CD14-positive monocyte (primary cell): ENCODE data around the gene ZNRF2. TPM values are rescaled to one million over a fixed set of nuclear protein-coding genes. Genes with fewer than 3 reads are reported as not detected.

Experiments
- DNase-seq, 3 donors: peaks; one replicate each; pipeline ENCODE4 v3.0.0-alpha.2; 2011 to 2022
- H2AFZ ChIP-seq: 2 replicates; pipeline ENCODE4 v1.6.0; 2012; ENCODE audit warnings: mild to moderate bottlenecking, low read depth, low read length, inconsistent platforms; ENCODE audit not compliant: insufficient read depth, poor library complexity, severe bottlenecking
- H3K27ac ChIP-seq, 2 donors: 1 replicate in 1 of 2; 2 replicates in 1 of 2; pipeline ENCODE4 v1.5.1; 2012 to 2013; ENCODE audit warnings: low read length in 2 of 2, control low read depth in 1 of 2, inconsistent platforms in 1 of 2, low read depth in 1 of 2, mild to moderate bottlenecking in 1 of 2
- H3K27me3 ChIP-seq, 2 donors: one replicate each; pipeline versions ENCODE4 v1.6.0 to v1.6.1; 2011 to 2013; ENCODE audit warnings: low read length in 2 of 2; ENCODE audit not compliant: control insufficient read depth in 2 of 2, insufficient read depth in 2 of 2
- H3K36me3 ChIP-seq, 2 donors: replicated peaks in 1 of 2; 1 replicate in 1 of 2; 2 replicates in 1 of 2; pipeline versions ENCODE4 v1.5.1 to v1.6.1; 2012 to 2013; ENCODE audit warnings: low read length in 2 of 2, control low read depth in 1 of 2, inconsistent platforms in 1 of 2, mild to moderate bottlenecking in 1 of 2; ENCODE audit not compliant: insufficient read depth in 2 of 2, control insufficient read depth in 1 of 2
- H3K4me1 ChIP-seq, 2 donors: 1 replicate in 1 of 2; 2 replicates in 1 of 2; pipeline versions ENCODE4 v1.5.1 to v1.6.1; 2012 to 2013; ENCODE audit warnings: low read length in 2 of 2, control low read depth in 1 of 2, inconsistent platforms in 1 of 2, mild to moderate bottlenecking in 1 of 2, moderate library complexity in 1 of 2; ENCODE audit not compliant: insufficient read depth in 2 of 2, control insufficient read depth in 1 of 2
- H3K4me2 ChIP-seq: replicated peaks from 2 replicates; pipeline ENCODE3; 2012; ENCODE audit warnings: low read length, moderate library complexity, mild to moderate bottlenecking; ENCODE audit not compliant: poor library complexity, severe bottlenecking; ENCODE audit errors: extremely low read depth
- H3K4me3 ChIP-seq, 3 experiments: fragments of 200-600 bp in 1 of 3; sonication (generic) in 1 of 3; replicated peaks in 1 of 3; 1 replicate in 2 of 3; 2 replicates in 1 of 3; pipeline ENCODE4 v1.5.1; 2011 to 2013; ENCODE audit warnings: low read length in 3 of 3, mild to moderate bottlenecking in 3 of 3, control low read depth in 2 of 3, low read depth in 2 of 3, inconsistent platforms in 1 of 3, moderate library complexity in 1 of 3
- H3K79me2 ChIP-seq: 2 replicates; pipeline ENCODE4 v1.6.0; 2012; ENCODE audit warnings: mild to moderate bottlenecking, control low read depth, inconsistent platforms, low read length, moderate library complexity; ENCODE audit not compliant: insufficient read depth
- H3K9ac ChIP-seq: 2 replicates; pipeline ENCODE4 v1.6.0; 2017; ENCODE audit warnings: low read length, mild to moderate bottlenecking; ENCODE audit not compliant: insufficient read depth, poor library complexity, severe bottlenecking
- H3K9me3 ChIP-seq, 2 donors: replicated peaks in 1 of 2; 1 replicate in 1 of 2; 2 replicates in 1 of 2; pipeline versions ENCODE4 v1.5.1 to v1.6.1; 2012 to 2013; ENCODE audit warnings: low read length in 2 of 2, control low read depth in 1 of 2; ENCODE audit not compliant: control insufficient read depth in 1 of 2, insufficient read depth in 1 of 2
- H4K20me1 ChIP-seq: 2 replicates; pipeline ENCODE4 v1.6.0; 2012; ENCODE audit warnings: mild to moderate bottlenecking, low read length, control low read depth, moderate library complexity; ENCODE audit not compliant: insufficient read depth
- H3K27ac Mint-ChIP-seq, 7 donors: one replicate each; pipeline ENCODE4 v1.8.0; 2020; ENCODE audit warnings: mild to moderate bottlenecking in 7 of 7, mixed read lengths in 7 of 7, moderate library complexity in 6 of 7, inconsistent platforms in 2 of 7
- H3K27me3 Mint-ChIP-seq, 3 donors: one replicate each; pipeline ENCODE4 v1.8.0; 2021 to 2022; ENCODE audit warnings: low read depth in 3 of 3, mild to moderate bottlenecking in 3 of 3, mixed read lengths in 3 of 3, moderate library complexity in 3 of 3, inconsistent platforms in 1 of 3
- H3K36me3 Mint-ChIP-seq, 2 donors: one replicate each; pipeline ENCODE4 v1.8.0; 2020; ENCODE audit warnings: mixed read lengths in 2 of 2, inconsistent platforms in 1 of 2, mild to moderate bottlenecking in 1 of 2
- H3K4me1 Mint-ChIP-seq: one replicate; pipeline ENCODE4 v1.8.0; 2020; ENCODE audit warnings: mild to moderate bottlenecking, mixed read lengths
- H3K4me3 Mint-ChIP-seq, 2 donors: one replicate each; pipeline ENCODE4 v1.8.0; 2020; ENCODE audit warnings: mild to moderate bottlenecking in 2 of 2, mixed read lengths in 2 of 2, moderate library complexity in 1 of 2
- H3K9me3 Mint-ChIP-seq, 7 donors: one replicate each; pipeline ENCODE4 v1.8.0; 2020 to 2022; ENCODE audit warnings: mixed read lengths in 7 of 7, mild to moderate bottlenecking in 6 of 7, moderate library complexity in 6 of 7, inconsistent platforms in 2 of 7
- WGBS: methylation state at CpG from one replicate; pipeline ENCODE4 v1.1.5; 2013; ENCODE audit warnings: missing lambda C conversion rate; ENCODE audit not compliant: insufficient coverage; 5-methylcytosine and 5-hydroxymethylcytosine counted together
- intact Hi-C, 2 donors: fragments of 100-400 bp; cut with micrococcal nuclease; formaldehyde crosslinking; loops; one replicate each; pipeline versions ENCODE4 v1.15.0 to v1.15.1; 2023
- polyA plus RNA-seq, 3 donors: library from polyadenylated mRNA; depleted of rRNA in 1 of 3; unstranded in 2 of 3; stranded (reverse) in 1 of 3; fragments of 300-500 nt in 2 of 3; fragments of >200 nt in 1 of 3; fragmentation: Illumina TruSeq in 2 of 3; gene quantifications; 1 replicate in 2 of 3; 2 replicates in 1 of 3; pipeline ENCODE4 v1.2.3, GENCODE V29; 2012 to 2021
- TF ChIP-seq, protein P1 (sequence below): fragments of 200-600 bp; IDR thresholded peaks from one replicate; pipeline ENCODE4 v1.8.0; 2022; ENCODE audit warnings: antibody characterized with exemption, mild to moderate bottlenecking

ZNRF2 gene
- polyA plus RNA-seq, 3 donors, result 1.9 to 9.5 (median 5.7) TPM

DNA sequence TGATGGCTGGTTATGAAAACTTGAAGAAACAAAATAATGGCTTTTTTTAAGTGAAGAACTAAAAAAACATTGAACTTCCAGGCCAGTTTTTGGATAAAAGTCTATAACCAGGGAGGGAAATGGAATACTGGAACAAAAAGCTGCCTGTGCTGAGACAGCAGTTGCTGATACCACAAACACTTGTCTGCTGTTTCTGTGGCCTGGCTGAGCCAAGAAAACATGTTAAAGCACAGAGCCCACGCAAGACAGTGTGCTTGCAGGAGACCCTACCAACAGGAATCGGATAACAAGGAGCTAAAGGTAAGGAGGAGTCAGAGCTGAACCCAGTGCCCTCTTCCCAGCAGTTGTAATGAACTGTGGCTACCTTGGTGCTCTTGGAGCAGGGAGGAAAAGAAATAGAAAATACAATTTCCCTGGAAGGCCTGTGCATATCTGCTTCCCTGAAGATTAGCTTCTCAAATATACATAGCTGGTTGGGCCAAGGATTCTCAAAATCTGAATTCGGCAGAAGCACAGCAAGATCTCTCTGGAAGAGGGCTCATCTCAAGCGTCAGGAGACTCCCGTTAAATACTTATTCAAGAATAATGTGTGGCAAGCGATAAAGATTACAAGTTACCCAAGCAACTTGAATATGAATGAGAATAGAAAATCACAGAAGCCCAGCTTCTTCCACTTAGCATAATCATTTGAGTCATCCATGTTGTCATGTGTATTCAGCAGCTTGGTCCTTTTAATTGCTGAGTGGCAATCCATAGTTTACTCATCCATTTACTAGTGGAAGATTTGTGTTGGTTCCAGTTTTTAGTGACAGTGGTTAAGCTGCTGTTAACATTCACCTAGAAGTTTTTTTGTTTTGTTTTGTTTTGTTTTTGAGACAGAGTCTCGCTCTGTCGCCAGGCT lies 106.6 kb downstream of the ZNRF2 start:
- H4K20me1 ChIP-seq, result no peaks in the 10 kb centered on the region
- peaks cover 0 to 16% of the 10 kb centered on the region in 2 donors for H3K36me3 ChIP-seq
- no peak overlapping the region for H3K27ac ChIP-seq
- H3K4me3 ChIP-seq, result no peak overlapping the region
- intact Hi-C loops, result no loop called here
- WGBS, result 100% methylated on average over 4 of the region's 8 CpGs
- H3K27ac Mint-ChIP-seq, result peak overlapping the region in 1 of 7 donors; percentile 67
- H3K27me3 ChIP-seq, result no peaks in the 10 kb centered on the region
- H3K9me3 ChIP-seq, result no peaks in the 10 kb centered on the region
- peaks cover 3 to 14% (median 5%) of the 10 kb centered on the region in 7 donors for H3K9me3 Mint-ChIP-seq
- H3K9ac ChIP-seq, result no peak overlapping the region
- DNase-seq, result no peak
- peaks cover 9% of the 10 kb centered on the region for H3K4me1 Mint-ChIP-seq
- peak overlapping the region in 1 of 2 donors; percentile 42 for H3K4me3 Mint-ChIP-seq
- H3K36me3 Mint-ChIP-seq, result peaks cover 12 to 26% of the 10 kb centered on the region in 2 donors
- H3K27me3 Mint-ChIP-seq, result peaks cover 0 to 2% (median 0%) of the 10 kb centered on the region in 3 donors
- no peak overlapping the region for H2AFZ ChIP-seq
- H3K79me2 ChIP-seq, result no peaks in the 10 kb centered on the region
- H3K4me2 ChIP-seq, result no peak overlapping the region
- peaks cover 2 to 6% of the 10 kb centered on the region in 2 donors for H3K4me1 ChIP-seq
- TF ChIP-seq, protein P1, sequence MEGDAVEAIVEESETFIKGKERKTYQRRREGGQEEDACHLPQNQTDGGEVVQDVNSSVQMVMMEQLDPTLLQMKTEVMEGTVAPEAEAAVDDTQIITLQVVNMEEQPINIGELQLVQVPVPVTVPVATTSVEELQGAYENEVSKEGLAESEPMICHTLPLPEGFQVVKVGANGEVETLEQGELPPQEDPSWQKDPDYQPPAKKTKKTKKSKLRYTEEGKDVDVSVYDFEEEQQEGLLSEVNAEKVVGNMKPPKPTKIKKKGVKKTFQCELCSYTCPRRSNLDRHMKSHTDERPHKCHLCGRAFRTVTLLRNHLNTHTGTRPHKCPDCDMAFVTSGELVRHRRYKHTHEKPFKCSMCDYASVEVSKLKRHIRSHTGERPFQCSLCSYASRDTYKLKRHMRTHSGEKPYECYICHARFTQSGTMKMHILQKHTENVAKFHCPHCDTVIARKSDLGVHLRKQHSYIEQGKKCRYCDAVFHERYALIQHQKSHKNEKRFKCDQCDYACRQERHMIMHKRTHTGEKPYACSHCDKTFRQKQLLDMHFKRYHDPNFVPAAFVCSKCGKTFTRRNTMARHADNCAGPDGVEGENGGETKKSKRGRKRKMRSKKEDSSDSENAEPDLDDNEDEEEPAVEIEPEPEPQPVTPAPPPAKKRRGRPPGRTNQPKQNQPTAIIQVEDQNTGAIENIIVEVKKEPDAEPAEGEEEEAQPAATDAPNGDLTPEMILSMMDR, result no peak

DNA sequence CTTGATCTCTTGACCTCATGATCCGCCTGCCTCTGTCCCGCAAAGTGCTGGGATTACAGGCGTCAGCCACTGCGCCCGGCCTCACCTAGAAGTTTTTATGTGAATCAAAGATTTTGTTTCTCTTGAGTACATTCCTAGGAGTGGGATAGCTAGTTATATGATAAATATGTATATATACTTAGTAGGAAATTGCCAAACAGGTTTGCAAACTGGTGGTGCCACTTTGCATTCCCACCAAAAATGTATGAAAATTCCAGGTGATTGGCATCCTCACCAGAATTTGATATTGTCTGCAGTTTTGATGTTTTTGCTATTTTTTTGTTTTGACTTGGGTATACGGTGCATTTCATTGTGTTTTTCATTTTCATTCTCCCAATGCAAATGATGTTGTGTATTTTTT lies 107.4 kb downstream of the ZNRF2 start:
- Histone ChIP-seq H3K4me1 (peaks cover 2 to 6% of the 10 kb centered on the region in 2 donors), H3K27ac (no peak overlapping the region), H3K4me3 (no peak overlapping the region), H3K36me3 (peaks cover 0 to 16% of the 10 kb centered on the region in 2 donors), H4K20me1 (no peaks in the 10 kb centered on the region), H3K9ac (no peak overlapping the region), H3K4me2 (no peak overlapping the region), H2AFZ (no peak overlapping the region), H3K9me3 (no peaks in the 10 kb centered on the region), H3K79me2 (no peaks in the 10 kb centered on the region), H3K27me3 (no peaks in the 10 kb centered on the region)
- DNase-seq, result no peak
- TF ChIP-seq, protein P1, result no peak
- H3K27ac Mint-ChIP-seq, result no peak overlapping the region
- intact Hi-C loops, result no loop called here
- 100% methylated on average over 5 of the region's 6 CpGs for WGBS
- H3K4me3 Mint-ChIP-seq, result no peak overlapping the region
- peaks cover 13% of the 10 kb centered on the region for H3K4me1 Mint-ChIP-seq
- peaks cover 0 to 2% (median 0%) of the 10 kb centered on the region in 3 donors for H3K27me3 Mint-ChIP-seq
- peaks cover 3 to 14% (median 5%) of the 10 kb centered on the region in 7 donors for H3K9me3 Mint-ChIP-seq
- H3K36me3 Mint-ChIP-seq, result peaks cover 12 to 26% of the 10 kb centered on the region in 2 donors
